Mesenteric fat pad (tissue), 1 donor: ENCODE data around the gene CFAP74. TPM values are rescaled to one million over a fixed set of nuclear protein-coding genes. Genes with fewer than 3 reads are reported as not detected.

ENCODE experiments used
- DNase-seq: peaks from one replicate; pipeline ENCODE4 v3.0.0-alpha.2; 2020; ENCODE audit warnings: low spot score
- total RNA-seq: library from RNA; stranded (reverse); fragmentation: NEBNext Ultra II Directional; extraction: Animal tissue kit (Norgen Biotek cat#: 25700); gene quantifications from one replicate; pipeline ENCODE4 v1.2.1, GENCODE V29; 2021
- donor health status: DM: yes; HTN: yes; CAD: no.

Gene CFAP74
- total RNA-seq, 1 donor from 2014 or later, result not detected

- DNase-seq, result no peak
Measured at GRCh38 chr1:2021550-2021949, 18.0 kb upstream of the CFAP74 start.

- no peak for DNase-seq
Measured at GRCh38 chr1:2020310-2020655, 16.7 kb upstream of the CFAP74 start.

- no peak for DNase-seq
Measured at GRCh38 chr1:2019571-2020309, 16.2 kb upstream of the CFAP74 start.

GRCh38 chr1:2019172-2019543 is 15.6 kb upstream of the CFAP74 start, which contains the start of gene GABRD:
Gene GABRD (plus strand): TSS chr1:2019345. CDS start chr1:2019424, 79 bp downstream.
- DNase-seq, result no peak

GRCh38 chr1:2018217-2019171 is 14.9 kb upstream of the CFAP74 start:
- no peak for DNase-seq

GRCh38 chr1:2016123-2016522 is 12.5 kb upstream of the CFAP74 start:
- DNase-seq, result no peak

GRCh38 chr1:2014741-2015735 is 11.5 kb upstream of the CFAP74 start:
- no peak for DNase-seq

- no peak for DNase-seq
Measured at GRCh38 chr1:2014181-2014580, 10.6 kb upstream of the CFAP74 start.

GRCh38 chr1:2009101-2010053 is 5.8 kb upstream of the CFAP74 start:
- DNase-seq, result no peak

- no peak for DNase-seq
Measured at GRCh38 chr1:2004856-2005255, 1.3 kb upstream of the CFAP74 start.

GRCh38 chr1:2001773-2002411 is 1.7 kb downstream of the CFAP74 start:
- no peak for DNase-seq

- DNase-seq, result no peak
Measured at GRCh38 chr1:2000850-2001249, 2.7 kb downstream of the CFAP74 start.

GRCh38 chr1:2000432-2000831 is 3.2 kb downstream of the CFAP74 start:
- DNase-seq, result no peak

GRCh38 chr1:1997576-1997975 is 6.0 kb downstream of the CFAP74 start:
- DNase-seq, result no peak

- DNase-seq, result no peak
Measured at GRCh38 chr1:1996207-1996651, 7.4 kb downstream of the CFAP74 start.

- no peak for DNase-seq
Measured at GRCh38 chr1:1994536-1994935, 9.1 kb downstream of the CFAP74 start.

GRCh38 chr1:1990222-1990621 is 13.4 kb downstream of the CFAP74 start:
- DNase-seq, result no peak

GRCh38 chr1:1989789-1990188 is 13.8 kb downstream of the CFAP74 start:
- DNase-seq, result no peak

GRCh38 chr1:1989102-1989542 is 14.5 kb downstream of the CFAP74 start:
- DNase-seq, result no peak
